B cell (primary cell): Measurements from ENCODE around the gene MAEA. TPM values are rescaled to one million over a fixed set of nuclear protein-coding genes. Genes with fewer than 3 reads are reported as not detected.

Experiments
- ATAC-seq: fragments of 200-7000 bp; cut with Tn5 transposase; one replicate; pipeline ENCODE4 v1.10.0; 2021; ENCODE audit warnings: low read depth, mild to moderate bottlenecking, moderate number of reproducible peaks, moderate library complexity
- CTCF ChIA-PET: fragments of 350-600 bp; sonication (Branson Sonifier 250); formaldehyde crosslinking; loops from one replicate; lab custom pipeline; 2021; ENCODE audit warnings: antibody characterized with exemption, inconsistent platforms; lab: Charles Lee
- POLR2A ChIA-PET: fragments of 350-600 bp; sonication (Branson Sonifier 250); formaldehyde crosslinking; loops from one replicate; lab custom pipeline; 2021; ENCODE audit warnings: antibody characterized with exemption; lab: Charles Lee
- DNase-seq: peaks from one replicate; pipeline ENCODE4 v3.0.0; 2013
- H2AFZ ChIP-seq: 2 replicates; pipeline ENCODE4 v1.6.1; 2012; ENCODE audit warnings: mild to moderate bottlenecking, low read depth, low read length; ENCODE audit not compliant: insufficient read depth, poor library complexity, severe bottlenecking
- H3K27ac ChIP-seq, 2 donors: 1 replicate in 1 of 2; 2 replicates in 1 of 2; pipeline ENCODE4 v1.5.1; 2012 to 2013; ENCODE audit warnings: low read length in 2 of 2, mild to moderate bottlenecking in 2 of 2, moderate library complexity in 1 of 2
- H3K27me3 ChIP-seq, 4 experiments: fragments of 200-600 bp in 1 of 4; sonication (generic) in 1 of 4; replicated peaks in 1 of 4; 1 replicate in 2 of 4; 2 replicates in 2 of 4; pipeline versions ENCODE4 v1.6.1 to v1.7.0; 2013 to 2016; ENCODE audit warnings: low read length in 3 of 4, mild to moderate bottlenecking in 2 of 4, mixed read lengths in 1 of 4, moderate library complexity in 1 of 4; ENCODE audit not compliant: insufficient read depth in 4 of 4, control insufficient read depth in 3 of 4; ENCODE audit errors: control extremely low read depth in 1 of 4
- H3K36me3 ChIP-seq, 2 experiments: replicated peaks in 1 of 2; 1 replicate in 1 of 2; 2 replicates in 1 of 2; pipeline versions ENCODE4 v1.6.1 to v1.7.1; 2013; ENCODE audit warnings: low read length in 1 of 2; ENCODE audit not compliant: insufficient read depth in 2 of 2, control insufficient read depth in 1 of 2; ENCODE audit errors: control extremely low read depth in 1 of 2, extremely low read depth in 1 of 2
- H3K4me1 ChIP-seq, 2 donors: fragments of 200-600 bp in 1 of 2; sonication (generic) in 1 of 2; 1 replicate in 1 of 2; 2 replicates in 1 of 2; pipeline versions ENCODE4 v1.5.1 to v1.6.1; 2013 to 2017; ENCODE audit warnings: low read length in 2 of 2; ENCODE audit not compliant: control insufficient read depth in 2 of 2, insufficient read depth in 2 of 2
- H3K4me2 ChIP-seq: replicated peaks from 2 replicates; pipeline ENCODE3; 2012; ENCODE audit warnings: mild to moderate bottlenecking, low read depth, low read length; ENCODE audit not compliant: poor library complexity, severe bottlenecking
- H3K4me3 ChIP-seq, 5 experiments: fragments of 200-600 bp in 1 of 5; sonication (generic) in 1 of 5; 1 replicate in 3 of 5; 2 replicates in 2 of 5; pipeline versions ENCODE4 v1.5.1 to v1.7.0; 2011 to 2016; ENCODE audit warnings: low read length in 4 of 5, mild to moderate bottlenecking in 4 of 5, low read depth in 2 of 5, control low read depth in 1 of 5, moderate library complexity in 1 of 5; ENCODE audit not compliant: insufficient read depth in 1 of 5; ENCODE audit errors: control extremely low read depth in 1 of 5, extremely low read depth in 1 of 5
- H3K79me2 ChIP-seq: fragments of 200-600 bp; sonication (generic); one replicate; pipeline ENCODE4 v1.6.0; 2016; ENCODE audit warnings: low read length; ENCODE audit not compliant: control insufficient read depth, insufficient read depth
- H3K9ac ChIP-seq: fragments of 200-600 bp; sonication (generic); 2 replicates; pipeline ENCODE4 v1.6.1; 2017; ENCODE audit warnings: mild to moderate bottlenecking, low read length, moderate library complexity
- H3K9me3 ChIP-seq, 3 donors: one replicate each; pipeline versions ENCODE4 v1.6.1 to v1.7.1; 2013; ENCODE audit warnings: low read length in 2 of 3; ENCODE audit not compliant: control insufficient read depth in 2 of 3, insufficient read depth in 1 of 3; ENCODE audit errors: control extremely low read depth in 1 of 3
- H4K20me1 ChIP-seq: 2 replicates; pipeline ENCODE4 v1.6.0; 2012; ENCODE audit warnings: mild to moderate bottlenecking, low read length; ENCODE audit not compliant: insufficient read depth, control insufficient read depth, poor library complexity, severe bottlenecking
- H3K27ac Mint-ChIP-seq: one replicate; pipeline ENCODE4 v1.8.0; 2021; ENCODE audit warnings: mixed read lengths
- H3K27me3 Mint-ChIP-seq: one replicate; pipeline ENCODE4 v1.8.0; 2021; ENCODE audit warnings: mixed read lengths
- H3K4me1 Mint-ChIP-seq: one replicate; pipeline ENCODE4 v1.8.0; 2021; ENCODE audit warnings: mixed read lengths
- H3K4me3 Mint-ChIP-seq: one replicate; pipeline ENCODE4 v1.8.0; 2021; ENCODE audit warnings: mixed read lengths
- H3K9me3 Mint-ChIP-seq: one replicate; pipeline ENCODE4 v1.8.0; 2022; ENCODE audit warnings: mixed read lengths; ENCODE audit not compliant: insufficient read depth
- EZH2 ChIP-seq: IDR thresholded peaks from 2 replicates; pipeline ENCODE4 v1.6.1; 2012; ENCODE audit warnings: borderline replicate concordance, low read depth, mild to moderate bottlenecking, moderate library complexity, low read length; ENCODE audit not compliant: insufficient read depth, poor library complexity, severe bottlenecking
- WGBS: methylation state at CpG from one replicate; pipeline ENCODE4 v1.1.5; 2013; ENCODE audit warnings: missing lambda C conversion rate; ENCODE audit not compliant: insufficient coverage; 5-methylcytosine and 5-hydroxymethylcytosine counted together
- intact Hi-C: fragments of 100-400 bp; cut with micrococcal nuclease; formaldehyde crosslinking; loops from one replicate; pipeline ENCODE4 v1.10.0; 2022
- polyA plus RNA-seq: library from polyadenylated mRNA; depleted of rRNA; stranded (reverse); fragments of >200 nt; gene quantifications from 2 replicates; pipeline ENCODE4 v1.2.3, GENCODE V29; 2012
- total RNA-seq, 2 donors: library from RNA; stranded (reverse); fragments of 120-200 nt in 1 of 2; gene quantifications; 1 replicate in 1 of 2; 2 replicates in 1 of 2; pipeline versions ENCODE4 v1.2.3 to v1.2.4, GENCODE V29; 2013 to 2022

MAEA gene
- total and polyA plus RNA-seq, 2 donors (not counting 1 experiment from before 2014, with no cell fraction given), result 106 to 107 TPM

- DNase-seq, result no peak
- H3K27me3 ChIP-seq, result no peaks in the 10 kb centered on the region
- Mint-ChIP-seq H3K4me1 (no peaks in the 10 kb centered on the region), H3K27ac (no peak overlapping the region), H3K4me3 (no peak overlapping the region), H3K27me3 (no peaks in the 10 kb centered on the region), H3K9me3 (peaks cover 13% of the 10 kb centered on the region)
- H4K20me1 ChIP-seq, result no peaks in the 10 kb centered on the region
- no peak overlapping the region for H3K4me3 ChIP-seq
- no peak overlapping the region for H3K27ac ChIP-seq
- CTCF ChIA-PET, result no interaction called here
- no peaks in the 10 kb centered on the region for H3K4me1 ChIP-seq
- H3K79me2 ChIP-seq, result no peaks in the 10 kb centered on the region
- intact Hi-C loops, result no loop called here
- no peak overlapping the region for H3K4me2 ChIP-seq
- no peak overlapping the region for H3K9ac ChIP-seq
- no peak for TF ChIP-seq EZH2
- H3K9me3 ChIP-seq, result peaks cover 2 to 13% (median 12%) of the 10 kb centered on the region in 3 donors
- POLR2A ChIA-PET, result no interaction called here
- no peak for ATAC-seq
- H3K36me3 ChIP-seq, result peaks cover 0 to 2% of the 10 kb centered on the region in 2 experiments
- no peak overlapping the region for H2AFZ ChIP-seq
- 97% methylated on average over 44 of the region's 44 CpGs for WGBS
Observed at GRCh38 chr4:1385373-1386340, 96.0 kb downstream of the MAEA start.

Other genes starting within 250 kb of the MAEA start
- 3.8 and 5.9 TPM in 2 replicates for gene RNF212, start 176.3 kb upstream of the MAEA start, total RNA-seq
- 2.1 TPM in 2 replicates for gene RNF212, start 176.3 kb upstream of the MAEA start, polyA plus RNA-seq
- gene SPON2, start 117.3 kb upstream of the MAEA start, total RNA-seq, result 3.8 and 5.3 TPM in 2 replicates
- 5.1 and 7.9 TPM in 2 replicates for gene SPON2, start 117.3 kb upstream of the MAEA start, polyA plus RNA-seq
- 210 and 212 TPM in 2 replicates for gene CTBP1, start 40.8 kb upstream of the MAEA start, total RNA-seq
- gene CTBP1, start 40.8 kb upstream of the MAEA start, polyA plus RNA-seq, result 293 and 343 TPM in 2 replicates
- gene UVSSA, start 57.3 kb downstream of the MAEA start, total RNA-seq, result 40.5 and 47.3 TPM in 2 replicates
- 34.6 and 38.7 TPM in 2 replicates for gene UVSSA, start 57.3 kb downstream of the MAEA start, polyA plus RNA-seq
- not detected in 2 replicates for gene NKX1-1, start 116.6 kb downstream of the MAEA start, total RNA-seq
- gene NKX1-1, start 116.6 kb downstream of the MAEA start, polyA plus RNA-seq, result not detected in 2 replicates